Panc1 (cell line): Measurements from ENCODE around the gene LHX3. TPM values are rescaled to one million over a fixed set of nuclear protein-coding genes. Genes with fewer than 3 reads are reported as not detected.

Source experiments
- ATAC-seq: fragments of 200-7000 bp; cut with Tn5 transposase; 2 replicates; pipeline ENCODE4 v1.9.1; 2020; ENCODE audit warnings: mild to moderate bottlenecking, moderate library complexity
- BruUV-seq: library from RNA; stranded (reverse); fragments of 400-500 nt; replicated peaks from 2 replicates; lab custom pipeline; 2021; lab: Mats Ljungman, UMichigan
- CTCF ChIA-PET: fragments of 300-600 bp; sonication (Branson Sonifier 250); formaldehyde crosslinking; loops from one replicate; lab custom pipeline; 2022; ENCODE audit warnings: antibody characterized with exemption; lab: Charles Lee
- POLR2A ChIA-PET: fragments of 300-600 bp; sonication (Branson Sonifier 250); formaldehyde crosslinking; loops from one replicate; lab custom pipeline; 2022; ENCODE audit warnings: antibody characterized with exemption; lab: Charles Lee
- DNase-seq: peaks from one replicate; pipeline ENCODE4 v3.0.0-alpha.2; 2010; ENCODE audit warnings: low read depth, low spot score
- H3K27ac ChIP-seq: 2 replicates; pipeline ENCODE4 v1.5.1; 2011; ENCODE audit warnings: mild to moderate bottlenecking, low read length, inconsistent platforms
- H3K27me3 ChIP-seq: fragments of 200-500 bp; sonication (Bioruptor generic); 2 replicates; pipeline ENCODE4 v1.6.0; 2014; ENCODE audit warnings: low read length, inconsistent platforms; ENCODE audit not compliant: control insufficient read depth, insufficient read depth
- H3K36me3 ChIP-seq: fragments of 200-500 bp; sonication (Bioruptor generic); 2 replicates; pipeline ENCODE4 v1.5.1; 2014; ENCODE audit warnings: inconsistent platforms, mild to moderate bottlenecking, low read length, moderate library complexity; ENCODE audit not compliant: control insufficient read depth, insufficient read depth
- H3K4me1 ChIP-seq: 2 replicates; pipeline ENCODE4 v1.5.1; 2011; ENCODE audit warnings: inconsistent platforms, mild to moderate bottlenecking, low read length, moderate library complexity; ENCODE audit not compliant: control insufficient read depth, insufficient read depth
- H3K4me3 ChIP-seq, 2 experiments: 2 replicates each; pipeline ENCODE4 v1.5.1; 2011 to 2012; ENCODE audit warnings: low read depth in 2 of 2, low read length in 2 of 2, mild to moderate bottlenecking in 2 of 2, inconsistent platforms in 1 of 2, moderate library complexity in 1 of 2
- H3K9me3 ChIP-seq: fragments of 200-500 bp; sonication (Bioruptor generic); 2 replicates; pipeline ENCODE4 v1.5.1; 2014; ENCODE audit warnings: low read depth, mild to moderate bottlenecking, inconsistent platforms, low read length, moderate library complexity; ENCODE audit not compliant: control insufficient read depth, insufficient read depth
- POLR2AphosphoS5 ChIP-seq: IDR thresholded peaks from 2 replicates; pipeline ENCODE4 v1.6.1; 2012; ENCODE audit warnings: mild to moderate bottlenecking, low read depth, low read length, moderate library complexity
- SIN3A ChIP-seq: IDR thresholded peaks from 2 replicates; pipeline ENCODE4 v1.6.1; 2012; ENCODE audit warnings: low read depth, mild to moderate bottlenecking, low read length, moderate library complexity, borderline replicate concordance; ENCODE audit not compliant: insufficient read depth
- TCF7L2 ChIP-seq: IDR thresholded peaks from 2 replicates; pipeline ENCODE4 v1.6.1; 2011; ENCODE audit warnings: mild to moderate bottlenecking, low read depth, low read length, inconsistent platforms
- in situ Hi-C: cut with HindIII; loops from 2 replicates; pipeline ENCODE4 v1.10.0; 2016; ENCODE audit warnings: low sequenced_read_pairs, low pct_unique_long_range_greater_than_20kb
- intact Hi-C: fragments of 100-400 bp; cut with micrococcal nuclease; formaldehyde crosslinking; loops from one replicate; pipeline ENCODE4 v1.10.0; 2022; ENCODE audit not compliant: unreplicated experiment
- total RNA-seq: library from RNA; stranded (reverse); gene quantifications from one replicate; pipeline ENCODE4 v1.2.1, GENCODE V29; 2021; ENCODE audit not compliant: unreplicated experiment
- TF ChIP-seq, protein P1 (sequence below), 2 experiments: IDR thresholded peaks; 2 replicates each; pipeline ENCODE4 v1.6.1; 2011 to 2012; ENCODE audit warnings: low read depth in 2 of 2, control low read depth in 1 of 2, low read length in 1 of 2, mild to moderate bottlenecking in 1 of 2, moderate library complexity in 1 of 2; ENCODE audit not compliant: insufficient read depth in 1 of 2
- TF ChIP-seq, protein P2 (sequence below): fragments of 450-650 bp; IDR thresholded peaks from 2 replicates; pipeline ENCODE4 v1.5.1; 2017; ENCODE audit warnings: mild to moderate bottlenecking

The LHX3 gene
- total RNA-seq, 1 experiment from 2014 or later, result 0.13 TPM

DNA sequence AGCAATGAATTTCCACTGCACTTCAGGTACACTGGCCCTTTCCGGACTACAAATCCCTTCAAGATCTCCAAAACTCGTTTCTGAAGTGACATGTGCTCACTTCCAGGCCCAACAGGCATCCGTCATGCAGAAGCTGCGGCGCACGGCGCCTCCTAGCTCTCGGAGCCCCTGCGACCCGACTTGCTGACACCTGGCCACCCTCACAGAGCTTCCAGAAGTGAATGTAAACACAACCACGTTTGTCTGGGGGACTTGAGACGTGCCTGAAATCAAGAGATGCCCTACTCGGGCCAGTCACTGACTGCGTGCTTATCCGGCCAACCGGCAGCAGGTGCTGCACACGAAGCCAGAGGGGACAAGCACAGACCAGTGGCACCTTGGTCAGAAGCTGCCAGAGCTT is 4.9 kb upstream of the LHX3 start:
- TF ChIP-seq, protein P1, sequence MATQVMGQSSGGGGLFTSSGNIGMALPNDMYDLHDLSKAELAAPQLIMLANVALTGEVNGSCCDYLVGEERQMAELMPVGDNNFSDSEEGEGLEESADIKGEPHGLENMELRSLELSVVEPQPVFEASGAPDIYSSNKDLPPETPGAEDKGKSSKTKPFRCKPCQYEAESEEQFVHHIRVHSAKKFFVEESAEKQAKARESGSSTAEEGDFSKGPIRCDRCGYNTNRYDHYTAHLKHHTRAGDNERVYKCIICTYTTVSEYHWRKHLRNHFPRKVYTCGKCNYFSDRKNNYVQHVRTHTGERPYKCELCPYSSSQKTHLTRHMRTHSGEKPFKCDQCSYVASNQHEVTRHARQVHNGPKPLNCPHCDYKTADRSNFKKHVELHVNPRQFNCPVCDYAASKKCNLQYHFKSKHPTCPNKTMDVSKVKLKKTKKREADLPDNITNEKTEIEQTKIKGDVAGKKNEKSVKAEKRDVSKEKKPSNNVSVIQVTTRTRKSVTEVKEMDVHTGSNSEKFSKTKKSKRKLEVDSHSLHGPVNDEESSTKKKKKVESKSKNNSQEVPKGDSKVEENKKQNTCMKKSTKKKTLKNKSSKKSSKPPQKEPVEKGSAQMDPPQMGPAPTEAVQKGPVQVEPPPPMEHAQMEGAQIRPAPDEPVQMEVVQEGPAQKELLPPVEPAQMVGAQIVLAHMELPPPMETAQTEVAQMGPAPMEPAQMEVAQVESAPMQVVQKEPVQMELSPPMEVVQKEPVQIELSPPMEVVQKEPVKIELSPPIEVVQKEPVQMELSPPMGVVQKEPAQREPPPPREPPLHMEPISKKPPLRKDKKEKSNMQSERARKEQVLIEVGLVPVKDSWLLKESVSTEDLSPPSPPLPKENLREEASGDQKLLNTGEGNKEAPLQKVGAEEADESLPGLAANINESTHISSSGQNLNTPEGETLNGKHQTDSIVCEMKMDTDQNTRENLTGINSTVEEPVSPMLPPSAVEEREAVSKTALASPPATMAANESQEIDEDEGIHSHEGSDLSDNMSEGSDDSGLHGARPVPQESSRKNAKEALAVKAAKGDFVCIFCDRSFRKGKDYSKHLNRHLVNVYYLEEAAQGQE (IDR thresholded peaks at IDR 0.05; ENCODE audit: insufficient read depth in 1 of 2, low read depth in 2 of 2, low read length in 1 of 2), result no peak
- TF ChIP-seq SIN3A (no peak), POLR2AphosphoS5 (no peak), TCF7L2 (no peak)
- TF ChIP-seq, protein P2, sequence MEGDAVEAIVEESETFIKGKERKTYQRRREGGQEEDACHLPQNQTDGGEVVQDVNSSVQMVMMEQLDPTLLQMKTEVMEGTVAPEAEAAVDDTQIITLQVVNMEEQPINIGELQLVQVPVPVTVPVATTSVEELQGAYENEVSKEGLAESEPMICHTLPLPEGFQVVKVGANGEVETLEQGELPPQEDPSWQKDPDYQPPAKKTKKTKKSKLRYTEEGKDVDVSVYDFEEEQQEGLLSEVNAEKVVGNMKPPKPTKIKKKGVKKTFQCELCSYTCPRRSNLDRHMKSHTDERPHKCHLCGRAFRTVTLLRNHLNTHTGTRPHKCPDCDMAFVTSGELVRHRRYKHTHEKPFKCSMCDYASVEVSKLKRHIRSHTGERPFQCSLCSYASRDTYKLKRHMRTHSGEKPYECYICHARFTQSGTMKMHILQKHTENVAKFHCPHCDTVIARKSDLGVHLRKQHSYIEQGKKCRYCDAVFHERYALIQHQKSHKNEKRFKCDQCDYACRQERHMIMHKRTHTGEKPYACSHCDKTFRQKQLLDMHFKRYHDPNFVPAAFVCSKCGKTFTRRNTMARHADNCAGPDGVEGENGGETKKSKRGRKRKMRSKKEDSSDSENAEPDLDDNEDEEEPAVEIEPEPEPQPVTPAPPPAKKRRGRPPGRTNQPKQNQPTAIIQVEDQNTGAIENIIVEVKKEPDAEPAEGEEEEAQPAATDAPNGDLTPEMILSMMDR, result no peak
- in situ Hi-C loops, result no loop called here
- intact Hi-C loops, result no loop called here
- H3K36me3 ChIP-seq, result 0 out of 2 replicates have a peak, but pooled peaks cover 2% of the 10 kb centered on the region
- H3K4me1 ChIP-seq, result no peaks in the 10 kb centered on the region
- no peak overlapping the region for H3K4me3 ChIP-seq
- no TSS peak for BruUV-seq
- ChIA-PET CTCF (interaction anchor here (0.7 kb wide), 2 partner anchors 39 to 461 kb away, joined by 5 to 8 read pairs; no protein-coding TSS in a partner anchor), POLR2A (no interaction called here)
- H3K27me3 ChIP-seq, result no peaks in the 10 kb centered on the region
- ATAC-seq (no peak), DNase-seq (no peak)
- H3K27ac ChIP-seq, result no peak overlapping the region
- H3K9me3 ChIP-seq, result no peaks in the 10 kb centered on the region; the same call in 1 of the 2 replicates

DNA sequence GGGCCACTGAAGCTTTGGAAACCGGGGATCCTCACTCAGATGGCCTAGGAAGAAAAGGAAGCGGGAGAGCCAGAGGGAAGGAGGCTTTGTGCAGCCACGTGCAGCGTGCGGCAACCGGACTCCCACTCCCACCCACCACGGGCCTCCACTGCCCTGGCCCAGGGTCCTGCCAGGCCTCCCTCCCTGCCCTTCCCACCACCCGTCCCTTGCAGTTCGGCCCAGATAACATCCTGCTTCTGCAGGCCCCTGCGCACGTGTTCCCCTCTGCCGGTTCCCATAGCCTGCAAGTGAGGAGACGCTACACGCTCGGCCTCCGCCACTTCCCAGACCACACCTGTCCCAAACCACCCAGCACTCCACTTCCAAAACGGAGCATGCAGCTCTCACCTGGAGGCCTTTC is 4.3 kb upstream of the LHX3 start:
- CTCF ChIA-PET, result interaction anchor here (0.7 kb wide), 2 partner anchors 39 to 460 kb away, joined by 5 to 8 read pairs; no protein-coding TSS in a partner anchor
- no peaks in the 10 kb centered on the region; the same call in 1 of the 2 replicates for H3K9me3 ChIP-seq
- DNase-seq, result no peak
- no peaks in the 10 kb centered on the region for H3K36me3 ChIP-seq
- H3K27me3 ChIP-seq, result no peaks in the 10 kb centered on the region
- peaks cover under 1% of the 10 kb centered on the region; the same call in 1 of the 2 replicates for H3K4me1 ChIP-seq
- POLR2A ChIA-PET, result no interaction called here
- in situ Hi-C loops (no loop called here), intact Hi-C loops (no loop called here)
- H3K27ac ChIP-seq, result no peak overlapping the region
- no TSS peak for BruUV-seq
- no peak overlapping the region for H3K4me3 ChIP-seq
- TF ChIP-seq, protein P2, result no peak
- TF ChIP-seq POLR2AphosphoS5, result no peak
- TF ChIP-seq TCF7L2, result no peak
- TF ChIP-seq SIN3A, result no peak
- TF ChIP-seq, protein P1 (IDR thresholded peaks at IDR 0.05; ENCODE audit: insufficient read depth in 1 of 2, low read depth in 2 of 2, low read length in 1 of 2), result no peak
- ATAC-seq, result no peak
